Retinal pigment epithelial cell (primary cell): ENCODE measurements around the gene TFPI.

Experiments
- DNase-seq: peaks from one replicate; pipeline ENCODE4 v3.0.0-alpha.2; 2010; ENCODE audit warnings: low read depth
- H3K4me3 ChIP-seq: 2 replicates; pipeline ENCODE4 v1.5.1; 2011; ENCODE audit warnings: mild to moderate bottlenecking, low read length, control low read depth, moderate library complexity
- TF ChIP-seq, protein P1 (sequence below): conservative IDR thresholded peaks from 2 replicates; pipeline ENCODE4 v1.5.1; 2011; ENCODE audit warnings: low read depth, low read length, control low read depth, inconsistent platforms

The TFPI gene

DNA sequence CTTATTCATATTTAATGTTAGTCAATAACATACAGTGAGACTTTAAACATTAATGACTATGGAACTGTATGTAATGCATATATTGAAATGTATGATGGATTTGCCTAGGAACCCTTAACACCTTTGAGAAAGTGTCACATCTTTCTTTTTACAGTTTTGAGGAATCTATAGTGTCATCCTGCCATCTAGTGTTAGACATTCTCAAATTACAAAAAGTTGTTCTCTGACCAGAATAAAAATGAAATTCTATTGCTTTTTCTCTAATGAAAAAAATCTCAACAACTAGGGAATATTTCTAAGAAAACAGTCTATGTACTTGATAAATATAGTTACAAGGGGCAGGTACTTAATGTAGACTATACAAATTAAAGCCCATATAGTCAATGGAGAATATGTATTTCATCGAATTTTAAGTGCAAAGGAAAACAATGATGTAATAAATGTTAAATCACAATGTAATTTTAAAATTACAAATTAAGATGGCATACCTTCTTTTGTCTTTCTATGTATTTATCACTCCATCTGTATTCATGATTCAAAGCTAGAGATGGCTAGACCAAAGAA is 101.1 kb downstream of the TFPI start:
- TF ChIP-seq, protein P1, sequence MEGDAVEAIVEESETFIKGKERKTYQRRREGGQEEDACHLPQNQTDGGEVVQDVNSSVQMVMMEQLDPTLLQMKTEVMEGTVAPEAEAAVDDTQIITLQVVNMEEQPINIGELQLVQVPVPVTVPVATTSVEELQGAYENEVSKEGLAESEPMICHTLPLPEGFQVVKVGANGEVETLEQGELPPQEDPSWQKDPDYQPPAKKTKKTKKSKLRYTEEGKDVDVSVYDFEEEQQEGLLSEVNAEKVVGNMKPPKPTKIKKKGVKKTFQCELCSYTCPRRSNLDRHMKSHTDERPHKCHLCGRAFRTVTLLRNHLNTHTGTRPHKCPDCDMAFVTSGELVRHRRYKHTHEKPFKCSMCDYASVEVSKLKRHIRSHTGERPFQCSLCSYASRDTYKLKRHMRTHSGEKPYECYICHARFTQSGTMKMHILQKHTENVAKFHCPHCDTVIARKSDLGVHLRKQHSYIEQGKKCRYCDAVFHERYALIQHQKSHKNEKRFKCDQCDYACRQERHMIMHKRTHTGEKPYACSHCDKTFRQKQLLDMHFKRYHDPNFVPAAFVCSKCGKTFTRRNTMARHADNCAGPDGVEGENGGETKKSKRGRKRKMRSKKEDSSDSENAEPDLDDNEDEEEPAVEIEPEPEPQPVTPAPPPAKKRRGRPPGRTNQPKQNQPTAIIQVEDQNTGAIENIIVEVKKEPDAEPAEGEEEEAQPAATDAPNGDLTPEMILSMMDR = peak; percentile 40
- no peak overlapping the region for H3K4me3 ChIP-seq
- no peak for DNase-seq

DNA sequence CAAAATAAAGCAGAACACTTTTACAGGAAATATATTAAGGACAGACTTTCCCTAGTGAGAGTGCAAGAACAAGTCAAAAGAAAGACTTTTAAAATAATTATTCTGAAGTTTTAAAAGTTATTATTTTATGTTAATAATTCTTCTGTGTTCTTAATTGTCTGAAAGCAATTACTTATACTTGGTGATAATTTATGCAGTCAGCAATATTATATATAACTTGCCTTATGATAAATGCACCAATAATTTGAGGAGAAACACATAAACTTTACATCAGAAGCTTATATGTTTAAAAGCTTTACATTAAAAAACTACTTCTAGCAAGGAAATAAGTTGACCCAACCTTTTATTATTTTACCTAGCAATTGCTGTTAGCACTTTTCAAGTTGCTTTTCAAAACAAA is 102.7 kb downstream of the TFPI start:
- TF ChIP-seq, protein P1 = no peak
- H3K4me3 ChIP-seq = no peak overlapping the region
- no peak for DNase-seq

DNA sequence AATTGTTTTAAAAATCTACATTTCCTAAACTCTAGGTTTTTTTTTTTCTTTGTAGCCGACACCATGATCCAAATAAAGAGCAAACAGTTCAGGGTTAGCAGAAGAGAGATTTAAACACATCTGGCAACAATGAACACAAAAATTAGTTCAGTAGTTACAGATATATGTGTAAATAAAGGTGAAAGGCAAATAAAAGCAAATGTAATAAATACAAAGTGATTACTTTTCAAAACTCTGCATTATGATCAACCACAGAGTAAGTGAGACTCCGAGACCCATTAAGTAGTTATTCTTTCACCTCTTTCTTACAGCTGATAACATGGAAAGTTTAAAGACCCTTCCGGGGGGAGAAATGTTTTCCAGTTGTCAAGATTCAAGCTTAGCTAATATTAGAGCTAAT is 106.9 kb downstream of the TFPI start:
- no peak overlapping the region for H3K4me3 ChIP-seq
- DNase-seq = no peak
- TF ChIP-seq, protein P1 = no peak

DNA sequence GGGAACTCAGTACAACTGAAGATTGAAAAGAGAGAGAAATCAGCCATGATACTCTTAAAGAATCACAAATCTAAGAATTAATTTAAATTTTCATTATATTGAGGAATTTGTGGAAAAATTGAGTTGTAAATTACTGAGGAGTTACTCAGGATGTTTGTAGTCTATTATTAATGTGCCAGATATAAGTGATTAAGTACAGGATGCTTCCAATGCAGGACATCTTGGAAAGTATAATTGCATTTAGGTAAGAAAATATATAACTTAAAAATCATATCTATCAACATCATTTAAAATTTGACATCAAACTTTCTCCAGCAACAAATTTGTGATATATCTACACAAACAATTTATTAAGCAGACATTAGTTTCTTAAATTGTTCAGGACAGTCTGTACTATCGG is 107.5 kb downstream of the TFPI start:
- no peak overlapping the region for H3K4me3 ChIP-seq
- no peak for DNase-seq
- TF ChIP-seq, protein P1 = no peak

DNA sequence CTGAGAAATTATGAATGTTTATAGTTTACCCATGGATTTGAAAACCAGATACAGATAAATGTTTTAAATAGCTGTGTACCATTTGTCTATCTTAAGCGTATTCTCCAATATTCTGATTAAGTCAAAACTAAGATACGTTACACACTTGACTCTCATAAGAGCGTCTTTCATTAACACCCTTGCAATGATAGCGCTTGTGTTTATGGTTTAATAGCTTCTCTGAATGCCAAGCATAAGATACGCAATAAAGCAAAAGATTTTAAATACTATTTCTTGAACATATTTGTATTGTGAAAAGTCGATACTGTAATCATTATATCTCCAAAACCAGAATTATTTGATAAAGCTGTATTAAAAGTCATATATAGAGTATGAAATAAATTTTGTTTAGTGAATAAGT is 109.2 kb downstream of the TFPI start:
- DNase-seq = no peak
- no peak overlapping the region for H3K4me3 ChIP-seq
- TF ChIP-seq, protein P1 = no peak

DNA sequence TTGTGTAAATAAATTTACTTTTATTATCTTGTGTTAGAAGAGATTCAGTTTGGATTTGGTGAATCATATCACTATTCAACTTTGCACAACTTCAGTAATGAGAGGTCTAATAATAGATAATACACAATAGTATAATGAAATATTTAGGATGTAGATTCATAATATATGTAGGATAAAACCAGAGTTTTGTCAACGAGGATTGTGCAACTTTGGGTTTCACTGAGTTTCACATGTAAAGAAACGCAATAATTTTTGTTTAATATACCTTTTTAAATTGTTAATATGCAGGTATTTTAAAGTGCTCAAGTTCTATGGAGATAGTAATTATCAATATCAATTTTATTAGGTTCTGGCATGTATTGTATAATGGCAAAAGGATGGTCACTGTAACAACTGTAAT is 111.5 kb downstream of the TFPI start:
- DNase-seq = no peak
- TF ChIP-seq, protein P1 = no peak
- H3K4me3 ChIP-seq = no peak overlapping the region

DNA sequence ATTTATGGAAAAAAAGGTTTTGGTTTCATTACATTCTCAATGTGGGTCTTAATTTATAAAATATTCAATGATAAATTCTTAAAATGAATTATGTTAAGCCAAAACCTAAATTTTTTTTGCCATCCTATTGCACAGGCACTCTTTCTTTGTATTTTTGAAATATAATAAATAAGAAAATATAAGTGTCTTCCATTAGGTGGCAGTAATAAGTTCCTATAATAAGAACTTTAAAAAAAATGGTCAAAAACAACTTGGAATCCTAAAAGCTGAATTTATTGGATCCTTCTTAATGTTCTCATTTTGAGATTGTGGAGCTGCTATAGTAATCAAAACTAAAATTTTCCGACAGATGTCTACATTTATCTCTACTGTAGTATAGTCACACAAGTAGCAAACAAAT is 111.9 kb downstream of the TFPI start:
- TF ChIP-seq, protein P1 = peak; percentile 2
- H3K4me3 ChIP-seq = no peak overlapping the region
- no peak for DNase-seq
